ENCODE measurements around the gene MEGF11. TPM values are rescaled to one million over a fixed set of nuclear protein-coding genes. Genes with fewer than 3 reads are reported as not detected.

The MEGF11 gene
- total RNA-seq, 2 donors from 2014 or later, result not detected

GRCh38 chr15:66063147-66063546 lies 190.4 kb downstream of the MEGF11 start:
- TF ChIP-seq POLR2A (IDR thresholded peaks at IDR 0.05), result no peak
- TF ChIP-seq POLR2AphosphoS5 (IDR thresholded peaks at IDR 0.05), result no peak
- TF ChIP-seq CTCF (IDR thresholded peaks at IDR 0.05), result no peak
- intact Hi-C loops (cut with DNase I), result no loop called here

GRCh38 chr15:66057089-66057488 lies 196.5 kb downstream of the MEGF11 start:
- 64% methylated on average over 7 of the region's 7 CpGs for WGBS
- no peak overlapping the region for H3K27ac ChIP-seq
- no peaks in the 10 kb centered on the region for H3K36me3 ChIP-seq
- TF ChIP-seq POLR2AphosphoS5 (IDR thresholded peaks at IDR 0.05), result no peak
- intact Hi-C loops (cut with DNase I), result no loop called here
- no peaks in the 10 kb centered on the region for H3K4me1 ChIP-seq (replicated peaks)
- no peaks in the 10 kb centered on the region for H3K27me3 ChIP-seq (replicated peaks; ENCODE audit: insufficient read depth)
- no peak for DNase-seq (ENCODE audit: low spot score)
- H3K9me3 ChIP-seq, result no peaks in the 10 kb centered on the region
- no peak overlapping the region for H3K4me3 ChIP-seq

More at GRCh38 chr15:66063147-66063546, 190.4 kb downstream of the MEGF11 start:
- H3K4me1 ChIP-seq (replicated peaks), result no peaks in the 10 kb centered on the region
- no peak overlapping the region for H3K4me3 ChIP-seq
- H3K27me3 ChIP-seq (replicated peaks; ENCODE audit: insufficient read depth), result no peaks in the 10 kb centered on the region
- H3K36me3 ChIP-seq, result no peaks in the 10 kb centered on the region
- no peaks in the 10 kb centered on the region for H3K9me3 ChIP-seq
- no peak for DNase-seq (ENCODE audit: low spot score)
- no peak overlapping the region for H3K27ac ChIP-seq

GRCh38 chr15:66053991-66054390 lies 199.6 kb downstream of the MEGF11 start:
- Histone ChIP-seq H3K4me1 (replicated peaks) (no peaks in the 10 kb centered on the region), H3K9me3 (no peaks in the 10 kb centered on the region), H3K27me3 (replicated peaks; ENCODE audit: insufficient read depth) (no peaks in the 10 kb centered on the region), H3K27ac (no peak overlapping the region), H3K36me3 (no peaks in the 10 kb centered on the region), H3K4me3 (no peak overlapping the region)
- TF ChIP-seq POLR2A (IDR thresholded peaks at IDR 0.05) (no peak), POLR2AphosphoS5 (IDR thresholded peaks at IDR 0.05) (no peak), CTCF (IDR thresholded peaks at IDR 0.05) (no peak)
- DNase-seq (ENCODE audit: low spot score), result no peak
- WGBS, result 96% methylated on average over 3 of the region's 3 CpGs
- intact Hi-C loops (cut with DNase I), result no loop called here

- no peak overlapping the region for H3K27ac ChIP-seq
- H3K9me3 ChIP-seq, result no peaks in the 10 kb centered on the region
- TF ChIP-seq POLR2AphosphoS5 (IDR thresholded peaks at IDR 0.05) (no peak), CTCF (IDR thresholded peaks at IDR 0.05) (no peak), POLR2A (IDR thresholded peaks at IDR 0.05) (no peak)
- WGBS, result 69% methylated on average over 7 of the region's 7 CpGs
- no peaks in the 10 kb centered on the region for H3K27me3 ChIP-seq (replicated peaks; ENCODE audit: insufficient read depth)
- DNase-seq (ENCODE audit: low spot score), result no peak
- H3K4me1 ChIP-seq (replicated peaks), result no peaks in the 10 kb centered on the region
- H3K4me3 ChIP-seq, result no peak overlapping the region
- H3K36me3 ChIP-seq, result no peaks in the 10 kb centered on the region
- intact Hi-C loops (cut with DNase I), result no loop called here
These were observed 201.7 kb downstream of the MEGF11 start for GRCh38 chr15:66051833-66052232.

GRCh38 chr15:66050264-66050663 lies 203.3 kb downstream of the MEGF11 start:
- H3K4me3 ChIP-seq, result no peak overlapping the region
- no peak for TF ChIP-seq CTCF (IDR thresholded peaks at IDR 0.05)
- no peak for TF ChIP-seq POLR2A (IDR thresholded peaks at IDR 0.05)
- no peak for TF ChIP-seq POLR2AphosphoS5 (IDR thresholded peaks at IDR 0.05)
- no peaks in the 10 kb centered on the region for H3K27me3 ChIP-seq (replicated peaks; ENCODE audit: insufficient read depth)
- intact Hi-C loops (cut with DNase I), result no loop called here
- H3K4me1 ChIP-seq (replicated peaks), result no peaks in the 10 kb centered on the region
- H3K36me3 ChIP-seq, result no peaks in the 10 kb centered on the region
- no peak overlapping the region for H3K27ac ChIP-seq
- H3K9me3 ChIP-seq, result no peaks in the 10 kb centered on the region
- 91% methylated on average over 5 of the region's 5 CpGs for WGBS
- DNase-seq (ENCODE audit: low spot score), result no peak
